Measurements from ENCODE around the gene FKBP7.

The FKBP7 gene

DNA sequence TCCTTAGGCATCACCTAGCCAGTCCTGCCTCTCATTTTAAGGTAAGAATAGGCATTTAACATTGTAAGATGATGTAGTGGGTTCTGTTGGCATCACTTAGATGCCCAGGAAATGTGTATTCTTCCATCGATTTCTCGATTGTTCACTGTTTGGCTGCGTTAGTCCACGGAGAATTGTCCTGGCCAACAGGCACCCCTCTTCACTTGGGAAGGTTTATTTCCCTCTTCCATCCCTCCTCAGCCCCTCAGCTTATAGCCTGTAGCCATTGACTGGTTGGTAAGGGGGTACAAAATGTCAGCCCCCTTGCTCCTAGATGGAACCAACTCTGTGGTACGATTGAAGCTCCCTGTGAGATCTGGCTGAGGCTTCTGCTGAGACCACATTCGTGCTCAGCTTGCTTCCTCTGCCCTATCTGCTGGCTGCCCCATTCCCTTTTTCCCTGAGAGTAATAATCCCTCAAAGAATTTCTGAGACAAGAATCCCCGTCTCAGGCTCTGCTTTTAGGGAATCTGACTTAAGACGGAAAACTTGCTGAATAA lies 45.3 kb upstream of the FKBP7 start:
- Histone ChIP-seq H3K9me3 (ENCODE audit: insufficient read depth, low read length) (no peaks in the 10 kb centered on the region), H3K4me2 (ENCODE audit: low read depth, low read length, poor library complexity, severe bottlenecking) (peak overlapping the region; percentile 74), H3F3A (ENCODE audit: insufficient read depth) (0 out of 2 replicates have a peak, but pooled peaks cover 4% of the 10 kb centered on the region), H4K20me1 (ENCODE audit: low read depth, low read length) (no peaks in the 10 kb centered on the region; the same call in 1 of the 2 replicates), H3K9me2 (replicated peaks; ENCODE audit: insufficient read depth, low read length) (no peaks in the 10 kb centered on the region), H3K9ac (ENCODE audit: low read length) (peak overlapping the region; percentile 76), H3K79me2 (ENCODE audit: insufficient read depth, low read length) (peaks cover 45% of the 10 kb centered on the region), H3K27me3 (ENCODE audit: low read length) (no peaks in the 10 kb centered on the region), H3K27ac (ENCODE audit: low read depth, low read length) (no peak overlapping the region), H3K36me3 (ENCODE audit: low read length) (no peaks in the 10 kb centered on the region), H2AFZ (ENCODE audit: low read depth, low read length, severe bottlenecking) (peak overlapping the region; percentile 100), H3K4me3 (ENCODE audit: insufficient read depth, low read length, poor library complexity, severe bottlenecking) (peak overlapping the region; percentile 79)
- no peak for TF ChIP-seq CTCF (IDR thresholded peaks at IDR 0.05; ENCODE audit: insufficient read depth, low read length, poor library complexity, severe bottlenecking)

DNA sequence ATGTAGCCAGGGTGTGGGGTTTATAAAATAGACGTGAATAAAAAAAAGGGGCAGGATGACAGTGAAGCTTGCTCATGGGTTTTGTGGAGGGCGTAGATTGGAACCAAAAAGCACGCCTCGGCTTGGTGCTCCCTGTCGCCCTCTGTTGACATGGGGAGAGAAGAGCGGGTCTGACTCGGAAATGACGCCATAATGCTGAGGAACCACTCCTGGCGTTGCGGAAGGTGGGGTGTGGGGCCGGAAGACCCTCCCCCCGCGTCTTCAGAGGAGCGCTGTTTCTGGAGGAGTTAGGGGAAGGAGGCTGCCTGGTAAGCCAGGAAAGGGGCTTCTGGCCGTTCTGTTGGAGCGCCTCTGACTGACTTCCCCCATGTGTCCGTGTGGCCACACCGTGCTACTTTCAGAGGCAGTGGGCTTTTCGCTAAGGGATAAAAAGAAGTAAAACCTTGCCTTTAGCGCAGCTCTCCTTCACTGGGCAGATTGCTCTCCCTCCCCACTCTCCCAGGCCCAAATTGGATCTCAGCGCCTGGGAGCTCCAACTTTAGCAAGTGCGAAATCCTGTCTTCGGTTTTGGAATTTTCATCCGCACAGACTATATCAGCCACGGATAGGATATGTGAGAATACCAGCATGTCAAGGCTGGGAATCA lies 44.7 kb upstream of the FKBP7 start:
- no peaks in the 10 kb centered on the region for H3K9me2 ChIP-seq (replicated peaks; ENCODE audit: insufficient read depth, low read length)
- H3K79me2 ChIP-seq (ENCODE audit: insufficient read depth, low read length), result peaks cover 39% of the 10 kb centered on the region
- peak overlapping the region; percentile 74 for H3K4me2 ChIP-seq (ENCODE audit: low read depth, low read length, poor library complexity, severe bottlenecking)
- H2AFZ ChIP-seq (ENCODE audit: low read depth, low read length, severe bottlenecking), result peak overlapping the region; percentile 100
- 0 out of 2 replicates have a peak, but pooled peaks cover 4% of the 10 kb centered on the region for H3F3A ChIP-seq (ENCODE audit: insufficient read depth)
- H3K27me3 ChIP-seq (ENCODE audit: low read length), result no peaks in the 10 kb centered on the region
- no peaks in the 10 kb centered on the region for H3K36me3 ChIP-seq (ENCODE audit: low read length)
- H3K27ac ChIP-seq (ENCODE audit: low read depth, low read length), result peak overlapping the region; percentile 48
- H3K4me3 ChIP-seq (ENCODE audit: insufficient read depth, low read length, poor library complexity, severe bottlenecking), result peak overlapping the region; percentile 79
- peak overlapping the region; percentile 76 for H3K9ac ChIP-seq (ENCODE audit: low read length)
- peak; percentile 78 for TF ChIP-seq CTCF (IDR thresholded peaks at IDR 0.05; ENCODE audit: insufficient read depth, low read length, poor library complexity, severe bottlenecking)
- TF ChIP-seq EZH2phosphoT487 (conservative IDR thresholded peaks at IDR 0.05; ENCODE audit: low read length), result no peak
- H3K9me3 ChIP-seq (ENCODE audit: insufficient read depth, low read length), result no peaks in the 10 kb centered on the region
- H4K20me1 ChIP-seq (ENCODE audit: low read depth, low read length), result no peaks in the 10 kb centered on the region; the same call in 1 of the 2 replicates

GRCh38 chr2:178521304-178522150 lies 43.1 kb upstream of the FKBP7 start:
- no peak overlapping the region for H3K4me2 ChIP-seq (ENCODE audit: low read depth, low read length, poor library complexity, severe bottlenecking)
- H3K27ac ChIP-seq (ENCODE audit: low read depth, low read length), result no peak overlapping the region
- no peaks in the 10 kb centered on the region for H3K9me3 ChIP-seq (ENCODE audit: insufficient read depth, low read length)
- H3K36me3 ChIP-seq (ENCODE audit: low read length), result no peaks in the 10 kb centered on the region
- H3F3A ChIP-seq (ENCODE audit: insufficient read depth), result 0 out of 2 replicates have a peak, but pooled peaks cover 4% of the 10 kb centered on the region
- no peaks in the 10 kb centered on the region for H3K9me2 ChIP-seq (replicated peaks; ENCODE audit: insufficient read depth, low read length)
- TF ChIP-seq CTCF (IDR thresholded peaks at IDR 0.05; ENCODE audit: insufficient read depth, low read length, poor library complexity, severe bottlenecking) (no peak), EZH2phosphoT487 (conservative IDR thresholded peaks at IDR 0.05; ENCODE audit: low read length) (no peak)
- H3K9ac ChIP-seq (ENCODE audit: low read length), result no peak overlapping the region
- no peak overlapping the region for H2AFZ ChIP-seq (ENCODE audit: low read depth, low read length, severe bottlenecking)
- H3K27me3 ChIP-seq (ENCODE audit: low read length), result no peaks in the 10 kb centered on the region
- no peaks in the 10 kb centered on the region; the same call in 1 of the 2 replicates for H4K20me1 ChIP-seq (ENCODE audit: low read depth, low read length)
- no peak overlapping the region for H3K4me3 ChIP-seq (ENCODE audit: insufficient read depth, low read length, poor library complexity, severe bottlenecking)
- H3K79me2 ChIP-seq (ENCODE audit: insufficient read depth, low read length), result peaks cover 24% of the 10 kb centered on the region

Data from SU-DHL-6 (cell line).